HG02943 (cell line): ENCODE results near the gene RSPO4.

Experiments used
- ATAC-seq: cut with Tn5 transposase; IDR thresholded peaks from one replicate; pipeline ENCODE4 v1.9.1; 2021; ENCODE audit warnings: mild to moderate bottlenecking, low read depth, moderate library complexity; ENCODE audit not compliant: unreplicated experiment

The RSPO4 gene

DNA sequence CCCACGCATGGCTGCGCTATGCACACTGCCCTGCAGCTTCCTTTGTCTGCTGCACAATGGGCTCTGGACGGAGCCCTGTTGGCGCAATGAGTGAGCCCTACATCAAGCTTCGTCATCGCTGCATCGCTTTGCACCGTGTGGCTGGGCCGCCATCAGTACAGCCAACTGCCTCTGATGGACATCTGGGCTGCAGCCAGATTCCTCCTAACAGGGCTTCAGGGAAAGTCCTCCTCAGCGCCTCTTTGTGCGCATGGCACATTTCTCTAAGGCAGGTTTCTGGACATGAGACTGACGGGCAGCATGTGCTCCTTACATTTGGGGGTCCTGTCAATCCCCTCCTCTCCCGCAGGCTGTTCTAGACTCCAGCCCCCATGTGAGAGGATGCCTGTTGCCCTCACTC lies 56.3 kb downstream of the RSPO4 start:
- ATAC-seq = no peak

DNA sequence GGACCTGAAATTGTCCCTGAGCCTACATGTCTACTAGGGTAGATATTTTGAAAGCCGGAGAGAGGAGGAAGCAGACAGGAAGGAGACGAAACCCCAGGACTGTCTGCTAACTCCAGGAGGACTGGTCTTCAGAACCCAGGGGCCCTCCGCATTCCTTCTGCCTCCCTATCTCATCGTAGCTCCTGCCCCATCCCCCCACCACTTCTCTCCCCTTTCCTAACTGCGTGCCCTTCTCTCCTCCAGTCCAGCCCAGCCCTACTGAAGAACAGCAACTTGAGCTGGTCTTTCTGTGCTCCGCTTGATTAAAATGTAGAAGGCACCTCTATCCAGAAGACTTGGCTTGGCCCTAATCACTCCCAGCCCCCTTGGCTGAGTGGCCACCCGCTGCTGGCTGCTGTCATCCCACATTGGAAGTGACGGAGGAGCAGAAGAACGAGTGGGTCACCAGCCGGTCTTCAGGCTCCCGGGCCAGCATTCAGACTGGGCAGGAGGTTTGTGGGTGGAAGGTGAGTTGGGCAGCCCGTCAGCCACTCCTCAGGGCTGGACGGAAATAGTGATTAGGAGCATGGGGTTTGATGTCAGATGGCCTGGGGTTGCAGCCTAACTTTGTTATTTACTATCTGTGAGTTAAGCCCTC lies 57.2 kb downstream of the RSPO4 start:
- ATAC-seq = no peak

DNA sequence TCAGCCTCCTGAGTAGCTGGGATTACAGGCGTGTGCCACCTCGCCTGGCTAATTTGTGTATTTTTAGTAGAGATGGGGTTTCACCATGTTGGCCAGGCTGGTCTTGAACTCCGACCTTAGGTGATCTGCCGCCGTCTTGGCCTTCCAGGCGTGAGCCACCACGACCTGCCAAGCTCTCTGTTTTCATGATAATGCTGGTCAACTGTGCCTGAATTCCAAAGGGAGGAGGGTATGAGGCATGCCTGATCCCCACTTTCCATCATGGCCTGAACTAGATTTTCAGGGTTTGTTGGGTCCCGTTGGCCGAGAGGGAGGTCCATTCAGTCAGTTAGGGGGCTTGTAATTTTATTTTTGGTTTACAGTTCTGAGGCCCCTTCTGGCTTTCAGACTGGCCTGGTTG lies 58.0 kb downstream of the RSPO4 start:
- ATAC-seq = no peak

DNA sequence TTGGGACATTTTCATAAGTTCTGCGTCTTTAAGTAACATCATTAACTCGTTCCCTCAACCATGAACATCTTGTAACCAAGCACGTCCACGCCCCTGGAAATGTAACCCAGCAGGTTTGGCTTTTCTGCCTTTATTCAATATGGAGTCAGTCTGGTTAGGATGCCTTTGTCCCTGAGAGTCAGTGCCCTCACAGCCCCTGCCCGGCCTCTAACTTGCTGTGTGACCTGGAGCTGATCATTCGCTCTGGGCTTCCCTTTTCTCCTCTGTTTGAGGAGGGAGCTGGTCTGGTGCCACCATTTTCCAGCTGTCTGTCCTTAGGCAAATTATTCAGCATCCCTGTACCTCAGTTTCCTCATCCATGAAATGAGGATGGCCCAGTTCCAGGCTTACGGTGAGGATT lies 59.5 kb downstream of the RSPO4 start:
- ATAC-seq = no peak

DNA sequence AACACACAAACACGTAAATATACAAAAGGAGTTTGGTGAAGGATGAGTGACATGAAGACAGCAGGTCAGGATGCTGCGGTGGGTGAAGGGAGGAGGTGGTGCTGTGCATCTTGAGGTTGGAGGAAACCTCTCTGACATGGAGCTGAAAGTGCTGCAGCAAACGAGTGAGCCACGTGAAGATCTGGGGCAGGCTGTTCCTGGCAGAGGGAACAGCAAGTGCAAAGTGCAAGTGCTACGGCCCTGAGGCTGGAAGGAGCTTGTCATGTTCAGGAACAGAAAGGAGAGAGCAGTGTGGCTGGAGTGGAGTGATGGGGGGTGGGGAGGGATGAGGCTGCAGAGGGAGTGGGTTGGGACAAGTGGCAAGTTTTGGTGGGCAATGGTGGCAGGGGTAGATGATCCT lies 61.2 kb downstream of the RSPO4 start:
- ATAC-seq = no peak

DNA sequence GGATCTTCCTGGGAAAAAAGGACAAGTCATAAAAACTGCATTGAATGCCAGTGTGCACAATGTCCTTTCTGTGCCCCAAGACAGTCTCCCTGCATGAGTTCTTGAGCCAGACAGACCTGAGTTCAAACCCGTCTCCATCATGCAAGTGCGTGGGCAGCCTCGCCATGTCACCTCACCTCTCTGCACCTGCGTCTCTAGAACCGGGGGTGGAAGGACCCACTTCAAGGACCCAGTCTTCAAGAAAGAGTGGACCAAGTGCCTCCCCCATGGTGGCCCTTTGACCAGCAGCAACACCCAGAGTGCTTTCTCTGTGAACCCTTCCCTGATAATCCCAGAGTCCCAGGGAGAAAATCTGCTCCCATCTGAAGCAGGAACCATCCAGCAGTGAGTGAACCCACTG lies 62.5 kb downstream of the RSPO4 start:
- ATAC-seq = no peak

DNA sequence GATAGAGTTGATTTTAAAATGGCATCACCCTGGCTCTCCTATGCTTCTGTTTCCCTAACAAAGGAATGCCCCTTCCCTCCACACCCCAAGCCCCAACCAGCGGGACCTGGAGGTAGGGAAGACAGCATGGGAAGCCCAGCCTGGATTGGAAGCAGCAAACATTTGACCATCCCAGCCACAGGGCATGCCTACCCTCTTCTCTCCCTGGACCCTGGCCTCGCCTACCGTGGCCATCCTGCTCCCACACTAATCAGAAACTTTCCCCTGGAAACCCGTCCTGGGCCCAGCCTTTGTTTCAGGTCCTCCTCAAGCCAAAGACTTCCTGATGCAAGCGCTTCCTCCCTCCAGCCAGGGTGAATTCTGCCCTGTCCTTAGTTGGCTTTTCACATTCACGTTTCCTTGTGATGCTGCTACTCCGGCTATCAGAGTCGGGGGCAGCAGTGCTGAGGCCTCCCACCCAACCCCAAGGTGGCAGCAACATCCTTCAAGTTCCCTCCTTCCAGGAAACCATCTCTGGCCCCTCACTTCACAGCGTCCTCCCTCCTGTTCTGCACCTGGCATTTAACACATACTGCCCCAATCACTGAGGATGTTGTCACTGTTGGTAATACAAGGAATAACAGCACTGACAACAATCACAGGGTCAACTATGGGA lies 67.8 kb downstream of the RSPO4 start:
- ATAC-seq = no peak

DNA sequence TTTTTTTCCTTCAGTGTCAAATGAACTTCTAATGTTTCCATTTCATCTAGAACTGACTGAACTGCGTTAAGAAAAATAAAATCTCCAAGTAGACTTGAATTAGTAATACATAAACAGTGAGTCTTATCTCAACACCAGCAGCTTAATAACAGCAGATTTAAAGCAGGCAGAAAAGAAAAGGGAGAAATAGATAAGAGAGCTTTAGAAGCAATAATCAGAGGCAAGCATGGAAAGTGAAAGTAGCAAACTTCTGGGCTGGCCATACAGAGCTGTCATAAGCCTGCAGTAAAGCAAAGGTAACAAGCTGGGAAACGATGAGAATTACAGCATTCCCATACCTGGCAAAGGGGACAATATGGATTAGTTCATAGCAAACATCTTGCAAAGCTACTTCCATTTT lies 69.1 kb downstream of the RSPO4 start:
- ATAC-seq = no peak

DNA sequence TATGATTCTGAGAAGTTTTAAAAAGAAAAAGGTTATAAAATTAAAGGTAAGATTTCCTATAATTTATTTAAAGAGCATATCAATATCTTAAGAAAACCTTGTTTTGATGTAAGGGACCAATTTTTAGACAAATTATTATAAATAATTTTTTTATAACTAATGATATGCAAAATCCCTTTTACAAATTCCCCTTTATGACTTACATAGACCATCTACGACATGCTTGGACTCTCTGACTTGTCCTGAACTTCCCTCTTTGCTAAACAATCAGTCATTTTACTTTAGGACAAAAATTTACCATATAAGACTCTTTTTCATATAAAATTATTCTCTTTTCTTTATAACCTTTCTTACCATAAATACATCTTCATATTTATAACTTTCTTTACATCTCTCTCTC lies 70.7 kb downstream of the RSPO4 start:
- no peak for ATAC-seq

DNA sequence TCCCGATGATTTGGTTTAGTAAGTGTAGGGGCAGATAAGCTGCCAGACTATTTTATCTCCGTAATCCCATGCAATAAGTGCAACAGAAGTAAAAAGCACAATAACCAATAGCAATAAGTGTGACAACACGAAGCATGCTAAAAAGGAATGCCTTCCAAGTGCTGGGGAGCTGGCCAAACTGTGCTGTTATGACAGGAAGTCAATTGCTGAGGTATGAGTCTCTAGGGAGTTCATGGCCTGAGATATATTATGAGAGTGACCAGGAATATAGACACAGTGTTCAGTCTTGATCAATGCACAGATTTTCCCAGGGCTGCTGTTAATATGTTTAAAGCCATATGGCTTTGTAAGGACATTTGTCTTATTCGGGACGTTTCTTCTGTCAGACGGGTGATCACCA lies 75.4 kb downstream of the RSPO4 start:
- ATAC-seq = no peak

DNA sequence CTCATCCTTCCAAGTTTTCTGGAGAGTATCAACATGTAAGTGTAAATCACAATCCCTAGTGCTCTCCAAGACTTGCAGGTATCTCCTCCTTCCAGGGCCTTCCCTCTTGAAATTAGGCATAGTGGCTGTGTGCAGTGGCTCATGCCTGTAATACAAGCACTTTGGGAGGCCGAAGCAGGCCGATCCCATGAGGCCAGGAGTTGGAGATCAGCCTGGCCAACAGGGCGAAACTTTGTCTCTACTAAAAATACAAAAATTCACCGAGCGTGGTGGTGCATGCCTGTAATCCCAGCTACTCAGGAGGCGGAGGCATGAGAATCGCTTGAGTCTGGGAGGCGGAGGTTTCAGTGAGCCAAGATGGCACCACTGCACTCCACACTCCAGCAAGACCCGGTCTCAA lies 76.6 kb downstream of the RSPO4 start:
- no peak for ATAC-seq

DNA sequence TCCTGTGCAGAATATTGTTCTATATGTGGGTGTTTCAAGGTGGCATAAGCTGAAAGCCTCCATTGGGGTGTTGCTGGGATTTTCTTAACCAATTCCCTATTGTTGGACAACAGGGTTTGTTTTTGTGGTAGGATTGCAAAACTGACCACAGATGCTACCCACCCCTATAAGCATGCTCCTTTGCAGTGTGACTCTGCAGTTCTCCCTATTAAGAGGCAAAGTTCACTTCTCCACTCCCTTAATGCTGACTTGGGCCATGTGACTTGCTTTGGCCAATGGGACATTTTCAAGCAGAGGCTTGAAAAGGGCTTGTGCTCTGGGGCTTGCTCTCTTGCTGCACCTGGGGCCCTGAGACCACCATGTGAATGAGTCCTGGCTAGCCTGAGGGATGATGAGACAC lies 77.5 kb downstream of the RSPO4 start:
- ATAC-seq = no peak

DNA sequence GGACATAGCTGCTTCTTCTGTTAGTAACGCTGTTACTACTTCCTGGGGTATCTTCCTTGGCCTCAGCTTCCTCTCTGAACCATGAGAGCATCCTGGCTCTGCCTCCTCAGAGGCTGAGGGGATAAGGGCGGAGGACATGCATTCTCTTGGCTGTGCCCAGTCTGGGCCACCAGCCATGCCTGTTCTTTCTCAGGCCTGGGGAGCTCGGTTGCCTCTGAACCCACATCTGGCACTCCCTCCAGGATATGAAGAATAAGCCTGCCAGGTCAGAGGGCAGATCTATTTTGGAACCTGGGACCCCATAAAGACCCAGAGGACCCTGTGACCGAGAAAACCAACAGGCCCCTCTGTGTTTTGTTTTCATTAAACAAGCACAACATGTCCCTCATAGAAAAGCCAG lies 79.3 kb downstream of the RSPO4 start:
- no peak for ATAC-seq

DNA sequence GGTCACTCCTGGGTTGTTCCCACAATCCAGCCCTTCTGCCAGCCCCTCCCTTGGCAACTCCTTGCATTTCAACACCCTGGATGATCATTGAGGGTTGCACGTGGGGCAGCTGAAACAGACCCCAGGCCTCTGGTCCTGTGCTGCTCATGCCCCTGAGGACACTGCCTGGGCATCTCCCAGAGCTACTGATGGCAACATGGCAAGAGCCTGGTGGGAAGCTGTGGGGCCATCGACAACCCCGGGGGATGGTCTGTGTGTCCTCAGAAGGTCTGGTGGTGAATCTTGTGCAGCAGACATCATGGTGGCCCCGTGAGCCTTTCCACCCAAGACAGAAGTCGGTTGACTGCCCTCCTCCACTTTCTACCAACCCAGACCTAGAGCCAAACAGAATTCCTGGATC lies 81.0 kb downstream of the RSPO4 start:
- ATAC-seq = no peak

DNA sequence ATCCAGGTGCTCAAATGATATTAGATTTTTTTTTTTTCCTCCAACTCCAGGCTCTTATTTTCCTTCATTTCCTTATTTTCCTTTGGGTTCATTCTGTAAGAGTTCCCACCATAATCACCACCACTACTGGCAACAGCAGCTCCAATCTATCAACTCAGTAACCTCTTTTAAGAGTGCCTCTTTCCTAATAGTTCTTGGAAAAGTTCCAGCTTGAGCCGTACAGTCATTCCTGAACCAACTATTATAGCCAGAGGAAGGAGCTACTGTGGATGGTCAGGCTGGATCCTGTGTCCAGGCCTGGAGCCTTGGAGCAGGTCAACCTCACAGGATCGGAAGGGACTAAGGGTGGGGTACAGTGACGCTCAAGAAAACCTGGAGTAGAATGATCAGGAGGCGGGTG lies 81.8 kb downstream of the RSPO4 start:
- no peak for ATAC-seq

DNA sequence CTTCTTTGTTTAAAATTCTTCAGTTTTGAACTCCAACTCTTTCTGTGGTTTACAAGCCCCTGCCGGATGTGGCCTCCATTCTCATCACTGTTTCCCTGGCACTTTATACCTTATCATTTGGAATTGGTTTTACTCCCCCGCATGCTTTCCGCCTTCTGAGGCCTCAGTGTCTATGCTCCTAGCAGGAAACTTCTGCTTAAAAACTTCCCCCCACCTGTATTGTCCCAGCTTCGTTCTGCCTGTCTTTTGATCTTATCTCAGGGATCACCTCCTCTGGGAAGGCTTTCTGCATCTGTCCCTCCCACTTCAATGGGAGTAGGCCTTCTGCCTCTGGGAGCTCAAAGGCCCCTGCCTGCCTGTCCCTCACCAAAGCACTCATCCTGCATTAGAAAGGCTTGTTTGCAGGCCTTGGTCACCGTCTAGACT lies 82.6 kb downstream of the RSPO4 start:
- ATAC-seq = no peak

DNA sequence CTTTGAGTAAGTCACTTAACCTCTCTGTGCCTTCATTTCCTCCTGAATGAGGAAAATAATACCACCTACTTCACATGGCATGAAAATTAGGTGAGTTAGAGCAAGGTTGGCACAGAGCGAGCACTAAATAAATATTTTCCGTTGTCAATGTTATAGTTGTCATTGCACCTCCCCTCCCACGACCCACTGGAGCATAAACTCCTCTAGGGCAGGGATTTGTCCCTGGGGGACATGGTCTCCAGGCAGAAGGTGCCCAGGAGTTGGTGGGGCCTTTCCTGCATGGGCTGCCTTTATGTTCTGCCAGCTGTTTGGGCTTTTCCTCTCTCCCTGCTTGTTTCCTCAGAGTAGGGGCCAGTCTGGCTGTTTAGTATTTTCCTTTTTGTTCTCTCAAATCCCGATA lies 84.7 kb downstream of the RSPO4 start:
- ATAC-seq = no peak

DNA sequence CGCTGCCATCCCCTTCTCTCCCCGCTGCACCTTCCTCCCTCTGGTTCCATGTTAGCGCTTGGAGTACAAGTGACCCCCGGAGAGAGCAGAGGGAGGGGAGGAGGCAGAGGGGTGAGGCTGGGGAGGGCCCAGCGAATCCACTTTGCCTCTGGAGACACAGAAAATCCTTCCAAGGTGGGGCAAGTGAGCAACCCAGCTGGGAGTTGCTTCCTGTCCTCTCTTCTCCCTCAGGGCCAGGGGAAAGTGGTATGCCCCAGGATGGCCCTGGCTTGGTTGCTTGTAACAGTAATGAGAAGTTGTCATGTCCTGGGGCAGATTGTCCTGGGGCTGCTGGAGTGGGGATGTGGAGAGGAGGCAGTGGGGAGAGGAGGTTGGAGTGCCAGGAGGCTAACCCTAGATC lies 85.3 kb downstream of the RSPO4 start:
- ATAC-seq = no peak

DNA sequence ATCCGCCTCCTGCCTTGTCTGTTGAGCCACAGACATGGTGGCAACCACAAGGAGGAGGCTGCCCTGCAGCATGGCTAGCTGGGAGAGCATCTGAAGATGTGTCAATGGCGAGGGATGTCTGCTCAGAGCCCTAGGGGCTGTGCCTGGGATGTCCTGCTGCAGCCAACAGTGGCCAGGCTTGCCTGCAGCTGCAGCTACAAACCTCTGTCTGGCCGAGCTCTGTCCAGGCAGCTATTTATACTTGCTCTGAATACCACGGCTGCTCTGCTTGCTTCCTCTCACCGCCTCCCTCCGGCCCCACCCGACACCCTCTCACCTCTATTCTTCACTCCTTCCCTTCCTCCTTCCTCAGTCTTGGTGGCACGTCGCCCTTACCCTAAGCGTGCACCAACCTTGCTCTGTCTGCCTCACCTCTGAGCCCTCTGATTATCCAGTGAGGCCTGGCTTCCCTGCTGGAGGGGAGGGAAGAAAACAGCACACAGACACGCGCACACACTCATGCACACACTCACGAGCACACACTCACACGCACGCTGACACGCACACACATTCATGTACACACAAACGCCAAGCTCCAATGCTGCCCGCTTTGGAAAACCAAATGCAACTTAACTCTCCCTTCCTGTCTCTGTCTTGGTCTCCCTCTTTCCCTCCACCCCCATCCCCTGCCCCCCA lies 85.8 kb downstream of the RSPO4 start, which contains the start of gene ANGPT4:
Gene ANGPT4 (minus strand): TSS at position 210 of the 675 bp plus-strand sequence. CDS start 120 bp downstream, at position 90.
- ATAC-seq = no peak

DNA sequence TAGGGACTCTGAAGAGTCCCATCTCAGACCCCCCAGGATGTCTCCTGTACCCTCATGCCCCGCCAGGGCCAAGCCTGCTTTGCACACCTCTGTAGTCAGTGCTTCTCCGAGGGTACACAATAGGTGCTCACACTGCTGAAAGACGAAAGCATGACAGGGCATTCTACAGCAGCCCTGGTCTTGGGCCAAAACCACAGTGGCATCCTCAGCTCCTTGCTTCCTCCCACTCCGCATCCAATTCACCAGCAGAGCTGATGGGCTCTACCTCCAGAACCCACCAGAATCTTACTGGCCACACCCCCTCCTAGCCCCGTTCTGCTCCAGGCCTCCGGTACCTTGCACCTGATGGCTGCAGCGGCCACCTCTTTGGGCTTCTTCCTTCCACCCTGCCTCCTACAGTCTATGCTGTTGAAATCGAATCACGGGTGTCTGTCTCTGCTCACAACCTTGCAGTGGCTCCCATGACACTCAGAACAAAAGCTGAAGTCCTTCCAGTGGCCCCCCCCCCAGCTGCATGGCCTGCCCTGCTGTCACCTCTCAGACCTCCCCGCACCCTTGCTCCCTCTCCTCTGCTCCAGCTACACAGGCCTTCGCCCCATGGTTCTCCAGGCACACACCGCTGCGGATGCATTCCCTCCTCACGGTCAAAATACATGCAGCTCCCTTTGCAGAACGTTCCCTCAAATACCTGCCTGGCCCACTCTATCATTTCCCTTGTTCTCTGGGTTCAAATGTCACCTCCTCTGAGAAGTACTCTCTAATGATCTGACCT lies 87.2 kb downstream of the RSPO4 start:
- ATAC-seq = no peak

DNA sequence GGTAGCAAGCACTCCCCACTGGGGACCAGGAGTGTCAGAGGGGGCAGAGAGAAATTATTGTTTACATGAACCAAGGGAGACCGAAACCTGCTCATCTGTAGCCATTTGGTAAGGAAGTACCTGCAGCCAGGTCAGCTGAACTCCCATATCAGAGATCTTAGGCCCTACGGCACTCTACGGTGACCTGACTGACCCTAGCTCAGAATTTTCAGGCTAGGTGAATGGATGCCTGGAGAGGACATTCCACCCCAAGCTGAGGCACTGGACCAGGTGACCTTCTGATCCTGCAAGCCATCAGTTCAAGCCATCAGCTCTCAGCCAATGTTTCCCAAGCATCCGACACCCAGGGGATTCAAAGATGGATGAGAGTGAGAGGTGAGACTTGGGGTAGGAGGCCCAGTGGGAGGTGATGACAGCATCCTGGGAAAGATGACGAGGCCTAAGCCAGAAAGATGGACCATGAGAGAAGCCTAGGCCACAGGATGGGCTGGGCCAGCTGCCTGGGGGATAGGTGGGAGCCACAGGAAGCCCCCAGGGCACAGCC lies 88.7 kb downstream of the RSPO4 start:
- ATAC-seq = no peak
